GM19240 (cell line): ENCODE data around the gene AMIGO1.

ENCODE experiments used
- DNase-seq: peaks from one replicate; pipeline ENCODE4 v3.0.0; 2011; ENCODE audit warnings: low spot score; ENCODE audit not compliant: insufficient read length

Gene AMIGO1

DNA sequence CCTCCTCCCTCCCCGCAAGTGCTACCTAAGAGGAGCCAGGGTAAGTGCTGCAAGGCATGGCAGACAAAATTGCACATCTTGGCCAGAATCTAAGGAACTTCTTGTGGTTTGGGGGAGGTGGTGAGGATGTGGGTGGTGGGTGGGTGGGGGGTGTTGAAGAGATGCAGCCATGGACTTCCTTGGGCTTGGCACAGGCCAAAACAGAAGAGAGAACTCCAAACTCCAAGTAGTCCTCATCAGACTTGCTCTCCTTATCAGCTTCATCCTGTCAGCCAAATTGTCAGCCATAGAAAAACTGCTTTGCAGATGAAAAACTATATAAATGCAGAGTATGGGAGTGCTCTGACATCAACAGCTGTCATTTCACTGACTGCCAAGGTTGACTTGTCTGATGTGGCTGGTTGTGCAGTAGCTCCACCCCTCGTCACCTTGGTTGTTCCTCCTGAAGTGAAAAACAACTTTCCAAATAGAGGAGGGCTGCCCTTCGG is 7.1 kb downstream of the AMIGO1 start:
- DNase-seq = no peak

DNA sequence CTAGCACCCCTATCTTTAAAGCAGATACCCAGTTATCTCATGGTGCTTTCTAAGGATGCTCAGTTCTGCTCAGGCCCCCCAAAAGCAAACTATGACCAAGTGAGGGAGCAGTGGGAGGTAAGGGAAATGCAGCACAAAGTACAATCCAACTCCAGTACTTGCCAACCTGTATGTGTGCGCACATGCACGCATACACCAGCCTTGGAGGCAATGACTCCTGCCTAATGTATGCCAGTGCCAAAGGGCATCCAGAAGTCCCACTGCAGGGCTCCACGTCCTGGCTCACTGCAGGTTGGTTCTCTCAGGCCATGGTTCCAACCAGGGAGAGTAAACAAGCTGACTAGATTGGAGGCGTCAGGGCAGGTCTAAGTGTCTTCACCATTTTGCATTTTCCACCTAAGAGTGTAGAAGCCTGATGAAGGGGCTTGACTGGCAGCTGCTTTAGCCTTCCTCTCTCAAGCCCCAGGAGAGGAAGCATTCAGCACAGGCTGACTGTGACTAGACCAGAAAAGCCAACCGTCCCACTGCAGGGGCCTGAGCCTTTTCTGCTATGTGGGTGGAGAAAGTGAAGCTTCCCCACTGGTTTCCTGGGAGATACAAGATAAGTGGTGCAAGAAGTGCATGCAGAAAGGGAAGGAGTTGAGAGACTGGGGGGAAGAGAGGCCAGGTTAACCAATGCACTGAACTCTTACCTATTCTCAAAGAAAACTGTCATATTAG is 7.7 kb downstream of the AMIGO1 start:
- DNase-seq = no peak

DNA sequence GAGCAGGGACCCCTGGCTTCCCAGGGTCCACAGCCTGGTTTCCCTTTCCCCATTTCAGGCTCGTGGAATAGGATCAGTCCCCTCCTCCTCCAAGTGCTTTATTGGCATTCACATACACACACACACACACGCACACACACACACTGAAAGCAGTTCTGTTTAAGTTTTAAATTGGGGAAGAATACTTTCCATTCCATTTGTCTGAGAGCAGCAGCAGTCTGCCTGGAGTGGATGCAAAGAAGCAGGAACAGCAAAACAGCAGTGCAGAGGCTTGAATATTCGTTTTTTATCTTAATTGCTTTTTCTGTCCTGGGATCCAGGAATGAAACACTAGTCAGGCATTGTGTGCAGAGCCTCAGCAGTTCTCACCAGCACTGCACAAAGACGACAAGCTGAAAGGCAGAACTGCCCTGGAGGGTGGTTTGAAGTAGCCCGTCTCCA is 8.6 kb downstream of the AMIGO1 start:
- no peak for DNase-seq

DNA sequence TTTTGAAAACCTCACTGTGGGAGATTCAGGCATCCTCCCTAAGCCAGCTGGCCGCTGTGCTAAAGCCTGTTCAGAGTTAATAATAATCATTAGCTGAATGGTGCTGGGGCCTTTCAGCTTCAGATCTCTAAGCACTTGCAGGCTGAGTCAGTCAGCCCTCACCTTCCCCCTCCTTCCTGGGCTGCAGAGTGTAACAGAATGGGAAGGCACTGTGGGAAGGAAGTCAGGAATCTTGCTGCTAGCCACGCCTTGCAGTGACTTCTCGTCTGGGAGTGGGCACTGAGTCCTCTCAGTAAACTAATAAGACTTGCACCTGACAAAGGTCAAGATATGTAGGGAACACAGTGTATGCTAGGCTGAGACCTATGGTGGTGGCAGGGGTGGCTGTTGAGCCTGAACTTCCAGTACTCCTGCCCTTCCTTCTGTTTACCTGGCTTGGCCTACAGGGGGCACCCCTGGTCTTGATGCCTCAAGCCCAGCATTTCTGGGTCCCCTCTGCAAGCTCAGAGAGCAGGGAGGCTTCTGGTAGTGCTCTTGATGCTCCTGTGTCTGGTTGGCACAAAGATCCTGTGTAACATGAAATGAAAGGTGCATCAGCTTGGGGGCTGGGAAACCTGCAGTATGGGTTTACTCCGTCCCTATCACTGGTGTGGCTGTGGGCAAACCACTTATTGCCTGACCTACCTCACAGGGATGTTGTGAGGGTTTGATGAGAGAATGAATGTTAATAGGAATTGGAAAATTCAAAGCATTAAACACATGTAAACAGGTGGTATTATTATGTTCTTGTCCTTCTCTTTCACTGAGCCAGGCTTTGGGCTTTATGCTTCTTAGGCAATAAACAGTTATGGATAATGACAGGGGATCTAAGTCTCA is 9.6 kb downstream of the AMIGO1 start:
- DNase-seq = no peak

DNA sequence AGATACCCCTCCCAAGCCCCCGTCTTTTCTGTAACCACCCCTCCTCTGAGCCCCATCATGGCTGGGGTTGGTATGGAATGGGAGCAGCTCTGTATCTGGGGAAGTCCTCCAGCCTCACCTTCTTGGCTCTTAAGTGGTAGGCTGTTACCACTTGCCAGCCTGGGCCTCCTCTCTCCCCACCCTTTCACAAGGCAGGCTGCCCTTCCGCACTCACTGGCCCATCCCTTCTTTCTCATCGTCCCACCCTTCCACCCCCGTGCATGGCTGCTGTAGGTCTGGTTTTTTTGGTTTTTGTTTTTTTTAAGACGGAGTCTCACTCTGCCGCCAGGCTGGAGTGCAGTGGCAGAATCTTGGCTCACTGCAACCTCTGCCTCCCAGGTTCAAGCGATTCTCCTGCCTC is 10.4 kb downstream of the AMIGO1 start:
- no peak for DNase-seq

DNA sequence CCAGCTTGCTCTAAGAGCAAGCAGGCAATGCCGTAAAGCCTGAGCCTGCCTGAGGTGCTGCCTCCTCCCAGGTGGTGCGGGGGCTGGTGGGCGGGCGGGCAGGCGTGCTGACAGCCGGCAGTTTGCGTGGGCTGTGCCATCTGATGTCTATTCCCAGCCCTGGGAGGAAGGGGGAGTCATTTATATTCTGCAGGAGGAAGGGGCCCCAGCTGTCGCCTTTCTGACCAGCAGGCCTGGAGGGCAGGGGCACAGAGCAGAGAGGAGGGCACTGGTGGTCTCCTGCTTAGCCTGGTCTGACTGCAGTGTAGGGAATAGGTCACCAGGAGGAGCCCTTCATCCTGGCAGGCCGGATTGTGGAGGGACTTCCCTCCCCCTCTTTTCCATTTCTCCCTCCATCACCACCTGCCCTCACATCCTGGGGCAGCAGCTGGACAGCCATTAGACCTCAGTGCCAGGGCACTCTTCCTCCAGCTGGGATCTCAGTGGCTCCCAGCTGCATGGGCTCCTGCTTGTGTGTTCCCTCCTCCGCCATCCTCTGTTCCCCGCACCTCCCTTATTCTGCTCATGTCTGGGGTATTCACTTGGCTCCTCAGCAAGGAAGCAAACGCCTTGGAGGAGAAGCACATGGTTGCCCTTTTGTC is 11.2 kb downstream of the AMIGO1 start:
- DNase-seq = no peak

DNA sequence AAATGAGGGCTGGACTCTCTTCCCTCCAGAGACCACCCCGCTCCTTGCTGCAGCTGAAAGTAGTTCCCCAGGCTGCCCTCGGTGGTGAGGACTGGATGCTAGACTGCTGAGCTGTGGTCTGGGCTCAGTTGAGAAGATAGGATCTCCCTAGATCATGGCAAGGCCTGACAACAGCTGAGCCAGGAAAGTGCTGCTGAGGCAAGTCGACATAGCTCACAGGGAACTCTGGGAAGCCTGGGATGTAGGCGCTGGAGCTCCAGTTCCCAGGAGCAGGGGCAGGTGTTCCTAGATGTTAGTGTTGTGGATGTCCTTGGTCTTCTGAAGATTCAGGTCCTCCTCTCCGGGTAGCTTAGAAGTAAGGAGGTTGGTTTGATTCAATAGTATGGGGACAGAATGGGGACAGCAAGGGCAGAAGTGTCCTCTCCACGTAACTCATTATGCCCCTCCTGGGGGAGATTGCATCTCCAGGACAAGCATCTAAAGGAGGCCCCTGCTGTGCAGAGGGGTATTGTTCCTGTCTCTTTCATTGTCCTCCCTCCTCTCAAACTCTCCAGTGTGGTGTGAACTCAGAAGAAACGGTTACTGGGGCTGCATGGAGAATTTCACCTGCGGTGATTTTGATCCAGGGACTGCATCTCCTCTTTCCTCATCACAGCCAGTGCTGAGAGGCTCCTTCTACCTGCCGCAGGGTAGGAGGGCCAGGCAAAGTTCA is 11.9 kb downstream of the AMIGO1 start:
- no peak for DNase-seq

DNA sequence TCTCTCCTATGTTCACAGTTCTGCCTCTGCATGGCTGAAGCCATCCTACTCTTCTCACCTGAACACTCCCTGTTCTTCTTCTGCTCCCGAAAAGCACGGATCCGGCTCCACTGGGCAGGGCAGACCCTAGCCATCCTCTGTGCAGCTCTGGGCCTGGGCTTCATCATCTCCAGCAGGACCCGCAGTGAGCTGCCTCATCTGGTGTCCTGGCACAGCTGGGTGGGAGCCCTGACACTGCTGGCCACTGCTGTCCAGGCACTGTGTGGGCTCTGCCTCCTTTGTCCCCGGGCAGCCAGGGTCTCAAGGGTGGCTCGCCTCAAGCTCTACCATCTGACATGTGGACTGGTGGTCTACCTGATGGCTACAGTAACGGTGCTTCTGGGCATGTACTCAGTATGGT is 13.8 kb downstream of the AMIGO1 start:
- no peak for DNase-seq

DNA sequence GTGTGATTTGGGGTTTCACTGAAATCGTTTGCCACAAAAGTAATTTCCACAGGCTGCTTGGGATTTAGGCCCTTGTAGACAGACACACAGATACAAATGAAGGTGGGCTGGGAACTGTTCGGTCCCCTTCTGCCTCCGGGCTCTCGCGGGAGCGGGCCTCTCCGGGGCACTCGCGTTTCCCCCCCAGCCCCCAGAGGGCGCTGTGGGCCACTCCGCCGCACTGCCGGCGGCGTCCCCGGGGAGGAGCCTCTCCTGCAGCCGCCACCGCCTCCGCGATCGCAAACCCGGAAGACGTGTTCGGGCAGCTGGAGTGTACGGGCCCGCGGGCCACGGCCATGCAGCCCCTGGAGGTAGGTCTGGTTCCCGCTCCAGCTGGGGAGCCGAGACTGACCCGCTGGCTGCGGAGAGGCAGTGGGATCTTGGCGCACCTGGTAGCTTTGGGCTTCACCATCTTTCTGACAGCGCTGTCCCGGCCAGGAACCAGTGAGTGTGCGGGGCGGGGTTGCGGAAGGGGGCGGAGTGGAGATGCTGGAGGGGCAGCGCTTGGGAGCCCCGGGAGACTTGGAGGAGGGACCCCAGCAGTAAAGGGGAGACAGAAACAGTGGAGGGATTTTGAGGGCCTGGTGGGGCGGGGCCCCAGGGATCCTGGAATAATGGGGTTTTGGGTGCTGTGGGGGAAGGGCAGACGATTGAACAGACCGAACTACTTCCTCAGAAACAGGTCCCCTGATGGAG is 15.6 kb downstream of the AMIGO1 start, which contains the start of gene CYB561D1:
Gene CYB561D1, plus strand, starts transcription at position 290 of the 735 bp plus-strand sequence. Its CDS starts 46 bp downstream, at position 336.
- DNase-seq = peak; percentile 88

DNA sequence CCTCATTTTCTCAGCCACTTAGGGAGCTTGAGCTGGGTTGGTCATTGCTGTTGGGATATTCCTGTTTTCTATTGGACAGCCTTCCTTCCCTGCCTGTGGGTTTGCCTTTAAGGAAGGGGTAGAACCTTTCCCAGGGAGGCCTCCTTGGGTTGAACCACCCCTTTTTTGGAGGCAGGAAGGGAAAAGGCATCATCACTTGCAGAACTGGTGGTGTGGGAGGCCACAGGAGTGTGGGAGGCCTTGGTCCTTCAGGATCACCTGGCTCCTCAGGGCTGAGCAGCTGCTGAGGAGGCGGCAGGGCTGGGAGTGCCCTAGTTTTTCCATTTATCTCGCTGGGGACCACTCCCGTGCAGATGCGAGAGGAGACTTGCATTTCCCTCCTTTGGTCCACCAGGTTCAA is 16.3 kb downstream of the AMIGO1 start:
- no peak for DNase-seq

DNA sequence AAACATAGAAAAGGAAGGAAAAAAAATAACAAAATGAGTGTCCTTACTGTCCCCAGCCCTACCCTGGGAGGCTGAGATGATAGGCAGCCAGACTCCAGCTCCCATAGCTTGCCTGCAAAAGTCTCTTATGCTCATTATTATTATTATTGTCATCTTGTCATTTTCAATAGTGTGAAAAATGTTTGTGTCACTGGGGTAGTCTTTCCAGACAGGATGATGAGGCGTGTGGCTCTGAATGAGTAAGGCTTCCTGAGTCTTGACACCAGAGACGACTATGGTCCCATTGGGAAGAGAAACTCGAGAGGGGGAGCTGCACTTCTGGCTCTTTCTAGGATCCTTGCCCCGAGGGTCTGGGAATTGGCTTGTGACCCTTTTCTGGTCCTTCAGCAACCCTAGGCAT is 16.7 kb downstream of the AMIGO1 start:
- no peak for DNase-seq

DNA sequence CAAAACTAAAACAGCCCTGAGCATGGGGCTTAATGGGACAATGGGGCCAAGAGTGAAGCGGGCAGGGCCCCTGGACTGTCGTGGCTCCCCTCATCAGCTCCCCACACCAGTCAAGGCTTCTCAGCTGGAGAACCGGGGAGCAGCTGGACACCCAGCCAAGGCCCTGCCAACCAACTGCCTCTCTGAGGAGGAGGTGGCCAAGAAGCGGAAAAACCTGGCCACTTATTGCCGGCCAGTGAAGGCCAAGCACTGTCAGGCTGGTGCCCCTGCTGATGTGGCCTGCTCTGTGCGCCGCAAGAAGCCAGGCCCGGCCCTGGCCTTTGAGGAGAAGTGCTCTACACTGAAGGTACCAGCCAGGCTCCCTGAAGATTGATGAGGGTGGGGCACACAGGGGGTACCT is 18.2 kb downstream of the AMIGO1 start:
- DNase-seq = no peak

DNA sequence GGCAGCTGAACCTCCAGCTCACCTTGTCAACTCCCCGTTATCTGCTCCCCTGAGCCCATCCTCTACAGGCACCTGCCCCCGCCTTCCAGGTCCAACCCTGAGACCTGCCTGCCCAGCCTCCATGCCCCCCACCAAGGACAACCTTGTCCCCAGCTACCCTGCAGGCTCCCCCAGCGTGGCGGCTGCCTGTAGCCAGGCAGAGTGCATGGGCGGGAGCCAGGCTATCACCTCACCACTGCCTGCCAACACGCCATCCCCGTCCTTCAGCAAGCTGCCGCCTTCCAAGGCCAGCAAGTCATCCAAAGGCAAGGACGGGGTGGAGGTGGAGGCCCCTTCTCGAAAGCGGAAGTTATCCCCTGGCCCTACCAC is 18.6 kb downstream of the AMIGO1 start:
- DNase-seq = no peak

DNA sequence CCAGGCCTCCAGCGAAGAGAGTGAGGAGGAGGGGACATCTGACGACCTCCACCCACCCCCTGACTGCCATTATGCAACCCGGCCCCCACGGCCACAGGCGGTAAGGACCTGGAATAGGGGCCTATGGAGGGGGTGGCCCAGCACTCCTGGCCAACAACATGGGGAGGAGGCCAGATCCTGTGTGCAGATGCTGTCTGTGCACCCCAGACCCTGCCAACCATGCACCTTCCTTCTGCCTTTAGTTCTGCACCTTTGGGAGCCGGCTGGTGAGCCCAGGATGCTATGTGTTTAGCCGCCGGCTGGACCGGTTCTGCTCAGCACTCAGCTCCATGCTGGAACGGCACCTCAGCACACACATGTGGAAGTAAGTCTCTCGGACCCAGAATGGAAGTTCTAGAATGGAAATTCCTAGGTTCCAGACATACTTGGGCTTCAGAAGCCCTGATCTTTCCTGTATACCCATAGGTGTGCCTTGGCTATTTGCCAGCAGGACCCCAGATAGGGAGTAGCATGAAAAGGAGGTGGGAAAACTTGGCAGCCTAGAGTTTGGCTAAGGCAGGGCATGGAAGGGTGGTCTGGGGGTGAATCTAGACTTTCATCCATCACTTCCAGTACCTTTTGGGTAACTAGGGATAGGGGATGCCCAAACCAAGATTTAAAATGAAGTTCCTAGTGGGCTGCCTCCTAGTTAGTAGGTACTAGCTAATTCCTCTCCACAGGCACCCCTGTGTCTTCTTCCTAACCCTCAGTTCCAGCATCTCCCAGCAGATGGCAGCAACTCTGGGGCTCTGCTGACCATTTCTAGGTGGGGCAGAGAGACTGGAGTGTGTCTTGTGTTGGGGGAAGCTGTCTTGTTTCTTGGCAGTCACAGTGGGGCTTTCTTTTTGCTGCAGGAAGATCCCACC is 19.2 kb downstream of the AMIGO1 start:
- DNase-seq = no peak

DNA sequence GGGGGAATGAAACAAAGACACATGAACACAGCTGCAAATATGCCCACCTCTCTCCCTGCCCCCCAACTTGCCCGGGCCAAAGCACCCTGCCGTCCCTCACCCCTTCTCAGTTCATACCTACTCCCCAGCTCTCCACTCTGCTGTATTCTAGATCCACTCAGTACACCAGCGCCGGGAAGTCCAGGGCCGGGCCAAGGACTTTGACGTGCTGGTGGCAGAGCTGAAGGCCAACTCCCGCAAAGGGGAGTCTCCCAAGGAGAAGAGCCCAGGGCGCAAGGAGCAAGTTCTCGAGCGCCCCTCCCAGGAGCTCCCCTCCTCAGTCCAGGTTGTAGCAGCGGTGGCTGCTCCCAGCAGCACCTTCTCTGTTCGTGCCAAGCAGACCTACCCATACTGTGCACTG is 20.8 kb downstream of the AMIGO1 start:
- no peak for DNase-seq

DNA sequence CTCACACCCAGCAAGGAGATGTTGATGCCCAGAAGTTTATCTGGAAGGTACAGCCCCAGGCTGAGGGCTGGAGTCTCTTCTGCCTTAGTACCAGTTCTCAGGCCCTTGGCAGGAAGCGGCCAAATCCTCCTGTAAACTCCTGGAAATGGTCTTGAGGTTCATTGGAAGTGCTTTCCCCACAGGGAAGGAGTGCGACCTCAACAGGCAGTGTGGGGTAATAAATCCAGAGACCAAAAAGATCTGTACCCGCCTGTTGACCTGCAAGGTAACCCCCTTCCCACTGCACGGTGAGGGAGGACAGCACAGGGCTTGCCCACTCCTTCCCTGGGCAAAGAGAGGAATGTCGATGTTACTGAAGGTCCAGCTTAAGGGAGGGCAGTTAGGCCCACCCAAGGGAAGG is 21.3 kb downstream of the AMIGO1 start:
- no peak for DNase-seq

DNA sequence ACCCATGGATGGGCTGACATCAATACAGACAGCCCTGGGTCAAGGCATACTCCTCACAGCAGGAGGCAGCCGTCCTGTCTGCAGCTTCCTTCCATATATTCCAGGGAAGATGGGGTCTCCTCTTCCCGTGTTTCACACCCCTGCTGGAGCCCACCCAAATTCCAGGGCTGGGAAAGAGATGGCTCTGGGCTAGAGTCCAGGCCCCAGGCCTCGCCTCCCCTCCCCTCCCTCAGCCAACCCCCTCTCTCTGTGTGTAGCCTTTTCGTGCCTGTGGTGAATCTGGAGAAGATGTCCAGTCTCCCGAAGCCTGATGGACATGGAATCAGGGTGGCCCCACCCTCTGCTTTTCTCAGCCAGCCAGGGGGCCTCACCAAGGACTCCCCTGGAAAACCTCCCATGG is 22.3 kb downstream of the AMIGO1 start:
- no peak for DNase-seq

DNA sequence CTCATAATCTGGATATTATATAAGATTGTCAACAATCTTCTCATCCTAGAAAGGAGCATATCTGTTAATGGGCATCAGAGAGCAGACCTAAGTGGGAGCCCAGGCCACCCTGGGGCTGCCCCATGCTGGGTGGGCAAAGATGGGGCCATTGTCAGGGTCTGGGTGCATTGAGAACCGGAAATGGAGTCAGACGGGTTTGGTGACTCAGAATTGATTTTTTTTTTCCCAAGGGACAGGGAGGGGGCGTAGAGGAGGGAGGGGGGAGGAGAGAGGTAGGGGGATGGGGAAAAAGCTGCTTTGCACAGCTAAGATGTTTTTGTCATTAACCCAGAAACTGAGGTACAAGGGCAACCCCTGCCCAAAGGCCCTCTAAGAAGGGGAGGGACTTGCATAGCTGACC is 24.5 kb downstream of the AMIGO1 start:
- DNase-seq = no peak

DNA sequence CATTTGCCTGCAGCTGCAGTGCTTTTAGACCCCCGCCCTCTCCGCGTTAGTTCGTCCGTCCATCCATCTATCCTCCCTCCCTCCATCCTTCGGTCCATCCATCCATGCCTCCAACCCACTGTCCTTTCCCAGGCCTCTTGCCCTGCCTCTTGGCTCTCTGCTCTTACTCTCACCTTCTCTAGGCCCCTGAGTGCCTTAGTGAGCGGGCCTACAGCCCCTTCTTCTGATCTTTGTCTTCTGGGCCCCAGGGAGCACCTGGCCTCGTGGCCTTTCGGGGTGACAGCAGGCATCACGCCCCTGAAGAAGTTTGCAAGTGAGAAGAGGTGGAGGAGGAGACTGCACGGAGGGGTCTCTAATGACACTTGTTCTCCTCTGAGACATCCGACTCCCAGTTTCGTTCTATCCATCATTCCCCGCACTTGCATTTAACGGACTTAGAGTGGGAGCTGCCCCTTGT is 25.0 kb downstream of the AMIGO1 start:
- DNase-seq = no peak
